GM12872 (cell line): ENCODE measurements around the gene OR2T11.
A peak's percentile ranks its signal among the peaks of the same experiment; 100 is the strongest.

Experiments
- CTCF ChIP-seq: IDR thresholded peaks from 3 replicates; pipeline ENCODE4 v1.5.1; 2011; ENCODE audit warnings: low read depth, mild to moderate bottlenecking, low read length, moderate library complexity; ENCODE audit not compliant: insufficient read depth

The OR2T11 gene

DNA sequence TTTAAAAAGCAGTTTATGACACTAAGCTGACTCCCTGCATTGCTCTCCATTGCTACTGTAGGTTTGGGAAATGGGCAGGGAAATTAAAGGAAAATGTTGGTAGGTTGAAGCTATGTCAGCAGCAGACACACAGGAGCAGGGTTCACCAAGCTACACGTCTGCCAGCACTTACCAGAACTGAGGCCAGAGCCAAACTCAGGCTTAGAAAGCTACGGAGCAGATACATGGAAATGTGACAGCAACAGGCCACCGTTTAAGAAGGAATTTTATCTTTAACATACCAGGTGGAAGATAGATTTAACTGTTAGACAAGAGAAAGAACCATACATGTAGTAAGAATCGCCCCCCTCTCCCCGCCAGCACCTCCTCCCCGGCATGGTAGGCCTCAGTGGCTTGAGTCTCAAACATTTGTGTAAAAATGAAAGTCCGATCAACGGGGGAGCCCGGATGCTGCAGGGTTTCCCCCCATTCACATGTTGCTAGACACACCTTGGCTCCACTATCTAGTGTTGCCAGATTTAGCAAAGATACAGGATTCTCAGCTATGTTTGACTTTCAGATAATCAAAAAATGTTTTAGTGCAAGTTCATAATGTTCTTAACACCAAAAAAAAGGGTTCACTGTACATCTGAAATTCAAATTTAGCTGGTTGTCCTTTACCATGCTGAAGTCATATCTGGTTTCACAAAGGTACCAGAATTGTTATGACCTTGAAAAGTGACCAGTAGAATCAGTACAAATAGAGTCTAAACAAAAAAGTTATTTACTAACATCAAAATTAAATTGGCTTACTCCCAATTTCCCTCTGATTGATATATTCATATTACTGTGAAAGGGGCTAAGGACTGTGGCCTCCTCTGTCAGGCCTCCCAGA, 6.7 kb downstream of the OR2T11 start:
- TF ChIP-seq CTCF = no peak

DNA sequence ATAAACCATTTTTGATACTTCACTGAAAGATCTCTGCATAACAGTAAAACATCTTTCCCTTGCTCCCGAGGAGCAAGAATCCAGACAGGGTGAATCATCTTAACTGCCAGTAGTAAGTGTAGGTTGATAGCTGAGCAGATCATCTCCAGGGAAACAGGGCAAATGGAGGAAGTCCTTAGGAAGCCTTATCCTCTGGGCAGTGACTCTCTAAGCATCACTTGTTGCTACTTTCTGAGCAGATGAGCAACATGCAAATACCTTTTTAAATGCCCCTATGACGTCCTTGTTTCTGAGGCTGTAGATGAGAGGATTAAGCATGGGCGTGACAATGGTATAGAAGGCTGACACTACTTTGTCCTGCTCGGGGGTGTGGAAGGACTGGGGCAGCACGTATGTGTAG, 8.9 kb downstream of the OR2T11 start:
- TF ChIP-seq CTCF = no peak

- no peak for TF ChIP-seq CTCF
Measured at GRCh38 chr1:248625166-248625565, 9.7 kb downstream of the OR2T11 start.

DNA sequence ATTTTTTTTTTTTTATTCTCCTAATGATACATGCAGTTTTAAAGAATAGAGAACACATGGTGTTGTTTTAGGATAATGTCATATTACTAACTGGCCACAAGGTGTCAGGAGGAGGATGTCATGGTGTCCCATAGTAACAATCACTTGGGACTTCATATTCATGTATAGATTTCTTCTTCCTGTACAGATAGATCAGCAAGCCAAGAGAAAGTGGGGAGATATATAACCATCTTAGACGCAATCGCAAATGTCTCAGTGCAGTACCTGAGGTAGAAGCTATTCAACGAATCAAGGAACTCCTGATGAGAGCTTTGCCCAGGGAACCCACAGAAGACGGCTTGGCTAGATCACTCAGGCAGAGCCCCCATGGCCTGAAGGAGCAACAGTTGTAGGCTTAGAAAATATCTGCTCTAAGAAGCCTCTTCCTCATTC, 12.3 kb downstream of the OR2T11 start:
- peak; percentile 58 for TF ChIP-seq CTCF

GRCh38 chr1:248621770-248622169, 13.1 kb downstream of the OR2T11 start:
- no peak for TF ChIP-seq CTCF

- TF ChIP-seq CTCF = peak; percentile 72
Measured at GRCh38 chr1:248618878-248619277, 16.0 kb downstream of the OR2T11 start.

GRCh38 chr1:248618119-248618518, 16.8 kb downstream of the OR2T11 start:
- no peak for TF ChIP-seq CTCF
